GOT3 (cell line): ENCODE measurements around the gene MCC.

ENCODE experiments used
- DNase-seq: peaks from one replicate; lab custom pipeline; 2025; ENCODE audit warnings: mixed read lengths; lab: John Stamatoyannopoulos, UW

The MCC gene

GRCh38 chr5:112977440-112977861, 510.8 kb downstream of the MCC start:
- DNase-seq, result no peak

- peak; percentile 91 for DNase-seq
Measured at GRCh38 chr5:112976432-112977309, 511.6 kb downstream of the MCC start, which contains the start of gene DCP2. TSS of gene DCP2 (plus strand) at chr5:112976798. CDS start at chr5:112976934, 136 bp downstream.

DNA sequence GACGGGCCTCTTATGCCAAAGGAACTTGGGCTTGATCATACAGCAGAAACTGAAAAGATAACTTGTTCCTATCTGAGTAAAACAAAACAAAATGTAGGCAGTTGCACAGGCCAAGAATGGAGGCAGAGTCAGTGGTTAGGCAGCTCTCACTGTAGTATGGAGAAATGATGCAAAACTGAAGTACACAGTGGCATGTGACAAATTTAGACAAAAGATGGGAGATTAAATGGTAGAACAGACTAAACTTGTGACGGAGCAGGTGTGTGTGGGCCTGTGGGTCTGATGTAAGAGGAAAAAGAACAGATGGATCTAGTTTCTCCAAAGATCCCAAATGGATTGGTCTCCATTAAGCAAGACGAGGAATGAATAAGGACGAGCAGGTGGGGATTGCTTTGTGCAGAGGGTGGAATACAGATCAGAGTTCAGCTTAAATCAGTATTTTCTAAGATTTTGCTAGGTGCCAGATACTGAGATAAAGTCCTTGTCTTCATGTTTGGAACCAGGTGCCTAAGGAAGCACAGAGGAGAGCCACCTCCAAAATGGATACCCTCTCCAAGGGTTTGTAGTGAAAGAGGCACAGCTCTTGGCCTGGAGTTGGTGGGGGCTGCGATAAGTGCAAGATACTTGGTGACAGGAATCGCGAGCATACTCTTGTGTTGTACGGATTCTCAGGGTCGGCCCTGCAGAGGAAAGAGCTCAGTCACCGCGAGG, 512.4 kb downstream of the MCC start:
- no peak for DNase-seq

DNA sequence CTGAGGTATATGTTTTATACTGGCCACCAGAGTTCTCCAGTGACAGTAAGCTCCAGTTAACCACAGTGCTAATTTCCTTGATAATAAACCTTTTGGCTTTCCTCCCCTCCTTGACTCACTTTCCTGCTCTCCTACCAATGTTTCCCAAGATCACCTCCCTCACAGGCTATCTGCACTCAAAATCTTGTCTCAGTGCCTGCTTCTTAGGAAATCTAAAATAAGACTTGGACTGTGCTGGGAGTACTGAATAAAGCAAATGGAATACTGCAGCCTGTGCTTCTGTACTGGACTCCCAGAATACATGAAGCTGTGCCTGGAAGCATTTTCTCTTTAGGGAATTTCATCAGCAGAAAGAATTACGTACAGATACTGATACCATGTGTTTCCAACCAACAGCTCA, 513.4 kb downstream of the MCC start:
- DNase-seq, result no peak

DNA sequence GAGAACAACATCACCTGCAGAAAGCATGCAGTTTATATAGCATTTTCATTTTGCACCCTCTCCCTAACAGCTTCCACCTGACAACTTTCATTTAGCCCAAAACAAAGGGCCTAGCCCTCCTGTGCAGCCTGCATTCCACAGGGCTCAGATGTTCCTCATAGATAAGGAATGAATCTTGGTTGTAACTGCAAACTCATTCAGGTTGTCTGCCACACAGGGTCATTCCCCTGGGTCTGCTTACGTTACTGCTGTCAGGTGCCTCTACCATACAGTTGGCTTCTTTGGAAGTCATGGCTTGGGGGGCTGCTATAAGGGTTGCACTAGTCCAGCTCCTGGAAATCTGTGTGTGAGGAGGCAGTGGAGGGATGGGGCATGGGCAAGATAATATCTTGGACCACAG, 514.3 kb downstream of the MCC start:
- no peak for DNase-seq

GRCh38 chr5:112973036-112973435, 515.2 kb downstream of the MCC start:
- no peak for DNase-seq
